COR-L47 (cell line): ENCODE results near the gene TMTC1.
A peak's percentile ranks its signal among the peaks of the same experiment; 100 is the strongest.

Experiments used
- DNase-seq: peaks from one replicate; lab custom pipeline; 2025; lab: John Stamatoyannopoulos, UW

The TMTC1 gene

DNA sequence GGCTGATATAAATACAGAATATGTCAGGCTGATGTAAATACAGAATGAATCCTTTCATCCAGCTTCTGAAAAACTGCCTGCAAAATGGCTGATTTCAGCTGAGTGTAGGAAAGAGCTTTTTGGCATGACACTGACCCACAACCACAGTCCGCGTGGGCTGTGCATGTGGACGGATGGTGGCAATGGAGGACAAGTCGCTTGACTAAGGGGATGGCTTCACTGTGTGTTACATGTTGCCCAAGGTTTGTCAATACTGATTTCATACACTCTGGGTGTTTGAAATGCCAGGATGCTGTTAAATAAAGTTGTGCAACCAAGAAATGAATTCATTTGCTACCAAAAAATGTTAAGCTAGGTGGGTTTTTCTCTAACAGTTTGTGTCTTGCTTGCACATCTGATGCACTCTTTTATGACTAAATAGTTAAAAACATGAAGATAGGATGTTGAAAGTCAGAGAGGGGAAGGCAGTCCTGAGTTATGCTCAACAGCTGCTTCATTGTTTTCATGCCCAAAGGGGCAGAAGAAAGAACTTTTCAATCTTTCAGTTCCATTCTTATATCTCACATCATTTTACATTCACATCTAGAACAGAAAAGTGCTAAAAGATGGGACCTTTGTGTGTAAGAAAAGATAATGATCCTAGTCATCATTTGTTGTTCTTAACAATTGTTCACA, 249.8 kb downstream of the TMTC1 start:
- no peak for DNase-seq

DNA sequence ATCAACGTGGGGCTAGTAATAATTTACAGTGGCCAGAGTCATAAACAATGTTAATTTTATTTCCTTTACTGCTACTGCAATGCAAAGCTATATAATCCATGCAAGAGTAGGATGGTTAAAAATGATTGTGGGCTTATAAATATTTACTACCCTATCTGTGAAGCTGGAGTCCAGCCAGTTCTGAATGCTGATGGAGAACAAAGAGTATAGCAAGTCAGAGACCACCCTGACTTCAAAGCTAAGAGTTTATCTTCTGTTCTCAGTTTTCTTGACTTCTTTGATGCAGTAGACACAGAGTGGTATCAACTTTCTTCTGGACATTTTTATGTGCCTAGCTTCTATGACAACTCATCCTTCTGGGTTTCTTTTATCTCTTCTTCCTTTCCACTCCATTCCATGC, 252.3 kb downstream of the TMTC1 start:
- DNase-seq = no peak

DNA sequence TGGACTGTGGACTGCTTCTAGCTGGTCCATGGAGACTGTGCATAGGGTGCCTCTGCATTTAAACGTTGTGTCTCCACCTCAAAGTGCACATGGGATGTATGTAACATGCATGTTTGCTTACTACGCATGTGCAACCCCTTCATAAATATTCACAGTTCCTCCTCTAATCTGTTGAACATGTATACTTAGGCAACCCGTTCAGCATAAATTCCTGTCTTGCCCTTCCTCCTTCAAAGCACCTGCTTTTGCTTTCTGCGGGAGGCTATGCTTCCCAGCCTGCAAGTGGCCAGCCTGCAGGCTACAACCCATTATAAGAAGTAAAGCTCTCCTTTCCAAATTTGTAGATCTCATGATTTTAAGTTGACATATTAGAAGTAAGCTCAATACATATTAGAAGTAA, 253.3 kb downstream of the TMTC1 start:
- DNase-seq = no peak

DNA sequence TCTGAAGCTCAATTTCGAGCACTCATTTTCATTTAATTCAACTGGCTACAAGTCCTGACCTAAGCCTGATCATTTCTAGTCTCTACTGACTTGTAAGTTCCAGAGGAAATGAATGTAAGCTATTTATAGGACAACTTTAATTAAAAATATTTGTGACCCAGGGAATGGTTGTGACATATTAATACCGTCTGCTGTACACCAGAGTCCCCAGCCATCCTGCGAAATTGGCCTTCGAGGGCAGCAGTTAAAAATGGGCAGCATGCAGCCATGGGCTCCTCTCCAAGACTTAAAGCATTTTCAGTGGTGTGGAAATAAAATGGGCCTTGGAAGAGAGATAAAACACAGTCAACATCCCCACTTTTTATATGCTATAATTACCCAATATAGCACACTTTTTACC, 255.6 kb downstream of the TMTC1 start:
- no peak for DNase-seq

DNA sequence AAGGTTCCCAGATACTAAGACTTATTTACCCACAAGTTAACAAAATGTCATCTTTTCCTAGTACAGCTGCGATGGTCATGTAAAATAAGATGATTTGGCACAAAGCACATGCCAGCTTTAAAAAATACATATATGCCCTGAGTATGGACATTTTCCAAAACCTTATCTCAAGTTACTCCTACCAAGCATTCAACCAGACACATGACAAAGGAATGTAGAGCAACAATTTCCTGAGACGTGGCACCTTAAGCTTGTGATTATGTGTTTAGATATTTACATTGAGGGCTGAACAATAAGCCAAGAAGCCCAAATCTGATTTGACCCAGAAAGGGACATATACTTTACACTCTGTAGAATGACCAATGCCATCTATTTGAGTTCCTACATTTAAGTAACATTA, 261.8 kb downstream of the TMTC1 start:
- no peak for DNase-seq

DNA sequence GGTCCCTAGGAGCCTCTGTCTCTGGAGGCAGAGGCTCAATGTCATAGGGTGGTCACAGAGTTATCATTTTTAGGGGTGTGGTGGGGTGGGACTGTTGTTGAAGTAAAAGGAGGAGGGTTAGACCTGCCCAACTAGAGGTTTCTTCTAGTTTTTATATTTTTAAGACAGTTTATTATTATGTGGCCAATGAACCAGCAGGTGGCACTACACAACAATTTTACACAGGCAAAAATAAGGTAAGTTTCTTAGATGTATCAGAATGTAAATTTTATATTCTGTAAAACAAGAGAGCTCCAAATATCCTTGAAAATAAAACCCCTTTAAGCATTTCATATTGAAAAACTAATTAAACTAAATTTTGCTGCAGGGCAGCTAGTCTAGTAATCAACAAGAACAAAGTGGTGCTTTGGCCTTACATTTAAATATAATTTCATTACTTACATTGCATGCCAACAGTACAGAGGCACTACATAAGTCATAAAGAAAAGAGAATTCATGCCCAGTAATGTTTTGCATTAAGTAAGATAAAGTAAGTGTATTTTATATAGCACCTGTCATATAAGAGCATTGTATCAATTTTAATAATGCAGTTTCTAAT, 264.1 kb downstream of the TMTC1 start:
- DNase-seq = no peak

DNA sequence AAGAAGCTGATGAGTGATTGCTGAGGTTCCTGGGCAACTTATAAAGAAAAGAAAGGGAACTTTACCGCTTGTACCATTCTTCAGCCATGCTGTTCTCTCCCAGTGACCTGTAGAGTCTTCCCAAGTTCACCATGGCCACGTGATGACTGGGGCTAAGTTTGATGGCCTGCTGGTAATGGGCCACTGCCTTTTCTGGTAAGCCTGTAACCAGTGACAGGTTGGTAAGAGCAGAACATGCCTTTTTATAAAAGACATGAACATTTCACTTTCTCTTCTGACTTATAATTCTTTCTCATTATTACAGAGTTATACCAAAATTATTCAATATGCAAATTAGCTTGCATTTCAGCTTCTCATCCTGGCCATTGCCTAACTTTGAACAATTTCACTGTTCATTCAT, 265.3 kb downstream of the TMTC1 start:
- DNase-seq = no peak

DNA sequence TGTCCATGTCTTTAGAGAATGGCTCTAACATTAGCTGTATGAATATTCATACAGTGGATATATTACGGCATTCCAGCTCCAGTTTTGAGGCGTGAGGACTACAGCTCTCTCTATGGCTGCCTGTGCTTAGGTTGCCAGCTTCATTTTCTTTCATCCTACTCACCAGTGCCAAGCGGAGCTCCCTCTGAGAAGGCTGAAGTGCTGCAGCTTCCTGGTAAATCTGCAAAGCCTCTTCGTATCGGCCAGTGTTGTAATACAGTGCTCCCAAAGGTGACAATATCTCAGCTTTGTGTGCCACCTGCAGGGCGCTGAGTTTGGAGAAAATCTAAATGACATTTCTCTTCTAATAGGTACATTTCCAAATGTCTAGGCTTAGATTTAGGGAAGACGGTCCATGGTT, 266.5 kb downstream of the TMTC1 start:
- peak; percentile 1 for DNase-seq

DNA sequence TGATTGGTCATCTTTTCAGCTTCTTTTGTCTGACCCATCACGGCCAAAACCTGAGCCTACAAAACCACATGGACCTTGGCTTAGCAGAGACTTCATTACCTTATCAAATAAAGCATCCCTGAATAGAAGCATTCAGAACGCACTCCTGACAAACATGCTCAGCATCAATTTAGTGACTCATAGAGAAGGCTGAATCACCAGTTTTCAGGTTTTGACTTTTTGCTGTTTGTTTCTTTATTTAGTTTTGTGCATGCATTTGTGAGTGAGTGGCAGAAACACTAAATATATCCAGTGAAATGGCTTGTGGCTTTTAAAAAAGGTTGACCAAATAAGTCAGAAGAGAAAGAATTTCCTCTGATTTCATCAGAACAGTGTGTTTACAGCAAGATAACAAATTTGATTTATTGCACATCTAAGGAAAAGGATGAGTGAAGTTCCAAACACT, 267.3 kb downstream of the TMTC1 start:
- DNase-seq = no peak

DNA sequence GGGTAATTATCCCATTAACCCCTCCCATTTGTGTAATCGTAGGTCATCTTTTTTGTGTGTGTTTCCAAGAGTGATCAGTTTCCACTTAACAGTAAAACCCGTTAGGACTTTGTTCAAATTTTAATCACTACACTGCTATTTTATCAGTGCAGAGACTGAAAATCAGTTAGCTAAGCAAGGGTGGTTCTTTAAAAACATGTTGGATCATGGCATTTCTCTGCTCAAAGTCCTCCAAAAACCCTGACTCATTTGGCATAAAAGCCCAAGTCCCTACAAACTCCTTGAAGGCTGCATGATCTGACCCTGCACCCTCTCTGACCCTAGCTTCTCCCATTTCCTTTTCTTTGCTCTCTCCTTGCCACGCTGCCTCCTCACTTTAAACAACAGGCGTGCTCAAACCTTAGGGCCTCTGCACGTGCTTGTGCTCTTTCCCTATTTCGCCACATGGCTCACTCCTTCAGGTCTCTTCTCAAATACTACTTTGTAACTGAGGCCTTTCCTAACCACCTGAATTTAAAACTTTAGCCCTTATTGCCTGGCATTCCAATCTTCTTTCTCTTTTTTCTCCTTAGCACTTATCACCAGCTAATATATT, 273.1 kb downstream of the TMTC1 start:
- DNase-seq = no peak

DNA sequence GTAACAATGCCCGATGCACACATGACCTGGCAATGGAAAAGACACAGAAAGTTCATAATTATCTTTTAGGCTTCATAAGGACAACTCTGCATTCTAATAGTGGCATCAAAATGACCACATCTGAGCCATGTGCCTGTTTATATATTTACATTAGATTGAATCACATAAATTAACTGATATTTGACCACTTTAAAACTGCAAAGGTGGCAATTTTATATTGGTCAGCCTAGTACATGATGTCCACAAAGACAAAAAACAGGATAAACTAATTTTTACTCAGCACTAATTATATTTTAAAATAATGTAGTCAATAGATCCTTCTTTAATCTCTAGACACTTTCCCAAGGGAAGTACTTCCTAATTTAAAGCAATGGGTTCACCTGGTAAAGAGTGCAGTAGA, 274.2 kb downstream of the TMTC1 start:
- no peak for DNase-seq

DNA sequence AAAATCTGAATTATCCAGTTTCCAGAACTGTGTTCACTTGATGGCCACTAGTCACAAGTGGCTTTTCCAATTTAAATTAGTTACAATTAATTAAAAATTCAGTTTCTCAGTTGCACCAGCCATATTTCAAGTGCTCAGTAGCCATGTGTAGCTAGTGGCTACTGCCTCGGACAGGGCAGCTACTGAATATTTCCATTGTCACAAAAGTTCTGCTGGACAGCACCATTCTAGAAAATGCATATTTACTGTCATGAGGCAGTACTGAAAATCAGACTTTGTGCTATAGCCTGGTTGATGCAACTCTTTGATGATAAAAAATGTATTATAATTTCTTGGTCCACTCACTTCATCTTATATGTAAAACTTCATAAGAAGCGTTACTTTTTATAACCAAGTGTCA, 274.8 kb downstream of the TMTC1 start:
- DNase-seq = no peak

DNA sequence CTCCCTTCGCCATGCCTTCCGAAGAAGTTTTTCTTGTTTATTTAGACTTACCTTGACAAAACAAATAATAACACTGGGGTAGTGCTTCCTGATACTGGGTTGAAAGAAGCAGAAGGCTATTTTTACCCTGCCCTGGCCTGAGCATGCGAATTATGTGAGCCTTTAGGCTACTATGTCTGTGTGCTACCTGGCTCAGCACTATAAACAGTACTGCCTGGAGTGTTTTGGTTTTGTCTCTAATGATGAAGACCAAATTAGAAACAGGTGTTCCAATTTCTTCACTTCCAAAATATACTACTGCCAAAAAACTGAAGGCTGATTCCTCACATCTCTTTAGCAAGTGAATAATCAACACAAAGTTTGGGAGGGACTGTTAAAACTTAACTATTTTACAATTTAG, 278.6 kb downstream of the TMTC1 start:
- no peak for DNase-seq

DNA sequence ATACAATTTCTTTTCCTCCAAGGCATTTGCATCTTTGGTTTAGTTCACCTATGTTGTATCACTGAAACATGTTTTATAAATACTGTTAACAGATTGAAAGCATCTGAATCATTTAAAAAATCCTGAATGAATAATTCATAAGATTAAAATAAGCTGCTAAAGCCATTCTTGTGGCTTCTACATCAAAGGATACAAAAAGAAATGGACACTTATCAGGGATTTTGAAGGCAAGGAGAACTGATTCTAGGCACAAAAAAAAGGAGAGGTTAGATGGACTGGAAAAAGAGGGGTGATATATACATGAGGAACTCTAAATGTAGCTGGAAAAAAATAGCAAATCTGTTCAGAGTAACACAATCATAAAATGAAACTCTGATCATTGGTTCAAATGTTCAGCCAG, 280.5 kb downstream of the TMTC1 start:
- no peak for DNase-seq

DNA sequence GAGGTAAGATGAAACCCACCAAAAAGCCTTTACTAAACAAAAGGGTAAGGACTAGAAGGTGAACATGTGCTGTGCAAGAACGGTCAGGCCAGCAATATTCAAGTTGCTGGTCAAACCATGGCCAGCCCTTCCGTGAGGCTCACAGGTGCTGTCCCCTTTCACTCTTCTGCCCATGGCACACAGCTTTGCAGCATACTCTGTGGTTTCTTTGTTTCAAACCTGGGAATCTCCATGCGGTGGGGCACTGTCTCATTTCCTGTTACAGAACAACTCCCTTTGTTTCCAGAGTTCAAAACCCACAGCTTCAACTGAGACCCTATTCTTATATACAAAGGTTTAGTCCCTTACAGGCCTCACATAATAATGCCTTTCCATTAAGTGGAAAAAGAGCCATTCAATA, 284.5 kb downstream of the TMTC1 start:
- no peak for DNase-seq

DNA sequence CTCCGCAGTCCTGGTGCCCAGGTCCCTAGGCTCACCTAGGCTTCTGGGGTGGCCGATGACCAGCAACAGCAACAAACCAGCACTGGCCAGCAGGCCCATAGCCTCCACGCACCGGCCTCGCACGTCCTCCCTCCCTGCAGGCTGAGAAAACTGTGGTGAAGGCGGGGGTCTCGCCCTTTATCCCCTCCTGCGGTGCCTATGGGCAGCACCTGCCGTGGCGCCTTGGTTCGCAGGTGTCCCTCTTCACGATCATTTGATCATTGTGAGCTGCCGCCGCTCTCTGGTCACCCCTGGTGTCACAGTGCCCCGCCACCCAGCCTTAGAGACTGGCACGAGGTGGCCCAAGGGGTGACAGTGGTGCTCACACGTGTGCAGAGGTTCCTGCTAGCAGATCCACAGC, 286.2 kb downstream of the TMTC1 start, which contains the start of gene OVCH1:
Gene OVCH1, minus strand, starts transcription at position 99 of the 400 bp plus-strand sequence. Its CDS starts 0 bp downstream, at position 99.
- DNase-seq = no peak

DNA sequence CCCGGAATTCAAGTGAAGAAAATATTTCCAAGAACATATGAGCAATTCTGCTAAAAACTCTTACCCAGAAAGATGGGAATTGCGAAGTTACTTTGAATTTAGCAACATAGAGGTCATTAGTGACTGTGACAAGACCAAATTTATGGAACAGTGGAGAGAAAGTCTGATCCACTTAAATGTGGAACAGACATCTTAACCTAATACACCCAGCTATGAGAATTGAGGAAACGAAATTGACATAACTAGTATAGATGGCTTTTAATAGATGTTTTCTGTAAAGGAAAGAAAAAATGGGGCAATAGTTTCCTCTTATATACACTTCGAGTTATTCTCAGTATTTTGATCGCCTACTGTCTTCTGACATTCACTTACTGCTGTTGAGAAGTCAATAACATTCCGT, 290.9 kb downstream of the TMTC1 start:
- DNase-seq = no peak

DNA sequence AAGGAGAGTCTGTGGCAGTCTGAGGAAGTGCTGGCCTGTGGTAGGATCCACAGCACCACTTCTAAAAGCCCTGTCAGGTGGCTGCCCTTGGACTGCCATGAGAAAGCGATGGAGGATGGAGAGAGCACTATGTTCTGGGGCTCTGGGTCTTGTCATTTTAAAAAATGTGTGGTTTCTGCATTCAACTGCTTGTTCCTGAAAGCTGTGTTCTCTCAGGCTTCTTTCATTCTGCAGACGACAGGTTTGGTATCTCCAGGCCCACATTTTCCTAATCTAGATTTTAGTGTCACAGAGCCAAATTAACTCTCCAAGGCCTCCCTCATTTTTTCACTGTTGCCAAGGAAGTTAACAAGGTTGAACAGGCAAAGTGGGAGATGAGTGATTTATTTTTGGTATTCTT, 296.8 kb downstream of the TMTC1 start:
- DNase-seq = no peak

DNA sequence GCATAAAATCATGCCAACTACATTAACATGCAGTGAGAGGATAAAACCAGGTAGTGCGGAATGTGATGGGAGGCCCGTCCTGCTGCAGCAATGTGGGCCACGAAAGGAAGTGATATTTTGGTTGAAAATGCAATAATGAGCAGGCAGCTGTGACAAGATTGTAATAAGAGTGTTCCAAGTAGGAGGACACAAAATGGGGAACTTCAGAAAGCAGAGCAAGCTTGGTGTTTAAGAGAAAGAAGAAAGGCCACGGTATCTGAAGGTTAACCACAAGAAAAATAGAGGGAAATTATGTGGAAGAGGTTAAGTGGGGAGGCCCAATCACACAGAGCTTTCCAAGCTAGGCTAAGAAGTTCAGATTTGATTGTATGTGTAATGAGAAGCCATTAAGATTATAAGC, 320.5 kb downstream of the TMTC1 start:
- DNase-seq = no peak

DNA sequence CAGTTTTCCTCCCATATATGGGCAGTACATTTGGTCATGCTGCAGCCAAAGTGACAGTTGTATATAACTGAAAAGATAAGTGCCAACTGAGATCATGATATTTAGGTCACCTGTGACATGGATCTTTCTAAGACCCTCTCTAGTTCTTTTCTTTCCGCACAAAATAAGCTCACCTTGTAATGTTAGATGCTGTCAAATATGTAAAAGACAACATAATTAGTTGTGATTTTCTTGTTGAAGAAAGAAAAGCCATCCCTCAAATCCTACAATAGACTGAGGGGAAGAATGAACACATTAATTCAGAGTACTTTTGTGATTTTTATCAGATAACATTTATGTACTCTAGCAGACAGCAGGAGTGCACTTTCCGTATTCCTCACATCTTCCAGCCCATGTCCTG, 323.7 kb downstream of the TMTC1 start:
- no peak for DNase-seq

DNA sequence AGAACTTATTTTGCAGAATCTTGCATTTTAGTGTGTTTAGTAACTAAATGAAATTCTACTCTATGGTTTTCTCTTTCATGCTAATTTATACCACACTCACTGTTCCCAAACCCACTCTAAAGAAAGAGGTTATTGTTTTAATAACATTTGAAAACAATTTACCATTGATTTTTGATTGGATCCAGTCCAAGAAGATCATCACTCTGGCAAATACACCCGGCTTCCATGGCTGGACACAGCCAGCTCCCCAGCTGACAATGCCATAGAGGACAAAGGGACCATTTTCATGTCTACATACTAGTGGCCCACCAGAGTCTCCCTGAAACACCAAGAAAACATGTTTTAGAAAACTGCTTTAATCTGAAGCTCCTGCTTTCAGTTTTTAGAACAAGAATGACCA, 328.7 kb downstream of the TMTC1 start:
- DNase-seq = no peak

DNA sequence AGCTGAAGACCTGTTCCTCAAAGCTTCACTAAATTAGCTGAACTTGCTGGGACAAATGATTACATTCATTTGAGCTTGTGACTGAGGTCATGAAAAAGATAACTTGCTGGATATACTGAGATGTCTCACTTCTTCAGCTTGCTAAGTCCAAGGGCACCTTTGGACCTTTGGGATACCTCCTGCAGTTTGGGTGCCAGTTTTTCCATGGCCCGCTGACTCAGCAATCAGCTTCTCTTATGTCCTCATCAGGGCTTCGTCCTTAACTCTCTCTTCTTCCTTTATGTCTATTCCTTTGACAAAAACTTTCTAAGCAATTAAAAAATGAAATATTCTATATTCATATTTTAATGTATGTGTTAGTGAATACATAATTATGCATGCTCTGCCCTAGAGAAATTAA, 331.9 kb downstream of the TMTC1 start:
- no peak for DNase-seq
